ENCODE measurements around the gene SPAG9. TPM values are rescaled to one million over a fixed set of nuclear protein-coding genes. Genes with fewer than 3 reads are reported as not detected.

SPAG9 gene
- total RNA-seq, 1 experiment from 2014 or later = 54.3 TPM

DNA sequence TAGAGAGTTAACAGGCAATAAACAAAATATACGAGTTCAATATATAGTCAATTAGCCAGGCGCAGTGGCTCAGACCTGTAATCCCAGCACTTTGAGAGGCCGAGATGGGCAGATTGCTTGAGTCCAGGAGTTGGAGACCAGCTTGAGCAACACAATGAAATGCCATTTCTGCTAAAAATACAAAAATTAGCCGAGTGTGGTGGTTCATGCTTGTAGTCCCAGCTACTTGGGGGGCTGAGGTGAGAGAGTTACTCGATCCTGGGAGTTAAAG, 184.7 kb downstream of the SPAG9 start:
- Mint-ChIP-seq H3K9me3 (no peaks in the 10 kb centered on the region), H3K27me3 (ENCODE audit: low read depth) (peaks cover 26% of the 10 kb centered on the region), H3K27ac (no peak overlapping the region), H3K36me3 (ENCODE audit: insufficient read depth in 1 of 3, low read depth in 3 of 3) (no peaks in the 10 kb centered on the region), H3K4me1 (peaks cover 15 to 26% of the 10 kb centered on the region in 2 experiments), H3K4me3 (no peak overlapping the region)
- Histone ChIP-seq H3T11ph (ENCODE audit: low read length) (no peak overlapping the region), H3K4me2 (ENCODE audit: insufficient read depth, insufficient read length, low read length) (no peak overlapping the region), H2AFZ (ENCODE audit: low read length) (no peak overlapping the region), H3K79me2 (ENCODE audit: insufficient read depth, low read length) (no peaks in the 10 kb centered on the region), H2AK5ac (ENCODE audit: insufficient read length, low read length) (no peak overlapping the region), H2BK15ac (ENCODE audit: low read depth, low read length) (no peak overlapping the region), H2BK5ac (ENCODE audit: insufficient read length, low read length) (no peak overlapping the region), H3K23me2 (ENCODE audit: insufficient read length, low read depth, low read length, poor library complexity, severe bottlenecking) (peaks cover 5% of the 10 kb centered on the region), H3K56ac (ENCODE audit: insufficient read length, low read depth, low read length) (no peak overlapping the region), H4K91ac (ENCODE audit: insufficient read length, low read depth, low read length) (no peak overlapping the region), H4K8ac (replicated peaks; ENCODE audit: insufficient read length, low read depth, low read length) (no peak overlapping the region), H2BK20ac (ENCODE audit: low read depth, low read length, poor library complexity, severe bottlenecking) (no peak overlapping the region), H3K23ac (ENCODE audit: insufficient read length, low read depth, low read length) (no peak overlapping the region), H3K9ac (ENCODE audit: extremely low read depth, insufficient read length, low read length) (no peak overlapping the region), H3K27me3 (ENCODE audit: insufficient read depth, low read length) (no peaks in the 10 kb centered on the region), H3K9me3 (ENCODE audit: control insufficient read depth, low read depth, low read length) (no peaks in the 10 kb centered on the region), H3K79me1 (ENCODE audit: insufficient read depth, low read depth, low read length, poor library complexity, severe bottlenecking) (no peaks in the 10 kb centered on the region), H4K20me1 (ENCODE audit: control insufficient read depth, insufficient read depth, insufficient read length) (no peaks in the 10 kb centered on the region), H3K27ac (ENCODE audit: insufficient read length, low read depth, low read length) (no peak overlapping the region), H3K4ac (ENCODE audit: low read depth, low read length) (no peak overlapping the region), H2BK12ac (ENCODE audit: insufficient read length, low read depth, low read length) (no peak overlapping the region), H3K4me1 (ENCODE audit: insufficient read depth, low read length) (no peaks in the 10 kb centered on the region), H4K5ac (ENCODE audit: insufficient read length, low read depth, low read length) (no peak overlapping the region), H3K14ac (ENCODE audit: insufficient read depth, low read length) (no peak overlapping the region), H2BK120ac (ENCODE audit: low read depth, low read length, poor library complexity, severe bottlenecking) (no peak overlapping the region), H3K18ac (ENCODE audit: insufficient read length, low read depth, low read length) (no peak overlapping the region)
- DNase-seq = no peak
- no CpG with 5 or more reads among the region's 5 CpGs for WGBS (ENCODE audit: extremely low coverage, insufficient read length, low lambda C conversion rate)
- TF ChIP-seq, protein P1, sequence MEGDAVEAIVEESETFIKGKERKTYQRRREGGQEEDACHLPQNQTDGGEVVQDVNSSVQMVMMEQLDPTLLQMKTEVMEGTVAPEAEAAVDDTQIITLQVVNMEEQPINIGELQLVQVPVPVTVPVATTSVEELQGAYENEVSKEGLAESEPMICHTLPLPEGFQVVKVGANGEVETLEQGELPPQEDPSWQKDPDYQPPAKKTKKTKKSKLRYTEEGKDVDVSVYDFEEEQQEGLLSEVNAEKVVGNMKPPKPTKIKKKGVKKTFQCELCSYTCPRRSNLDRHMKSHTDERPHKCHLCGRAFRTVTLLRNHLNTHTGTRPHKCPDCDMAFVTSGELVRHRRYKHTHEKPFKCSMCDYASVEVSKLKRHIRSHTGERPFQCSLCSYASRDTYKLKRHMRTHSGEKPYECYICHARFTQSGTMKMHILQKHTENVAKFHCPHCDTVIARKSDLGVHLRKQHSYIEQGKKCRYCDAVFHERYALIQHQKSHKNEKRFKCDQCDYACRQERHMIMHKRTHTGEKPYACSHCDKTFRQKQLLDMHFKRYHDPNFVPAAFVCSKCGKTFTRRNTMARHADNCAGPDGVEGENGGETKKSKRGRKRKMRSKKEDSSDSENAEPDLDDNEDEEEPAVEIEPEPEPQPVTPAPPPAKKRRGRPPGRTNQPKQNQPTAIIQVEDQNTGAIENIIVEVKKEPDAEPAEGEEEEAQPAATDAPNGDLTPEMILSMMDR (conservative IDR thresholded peaks at IDR 0.05) = no peak

All from H9 (cell line).